ENCODE data around the gene SLC5A1.

GRCh38 chr22:32083000-32083399 is 39.9 kb downstream of the SLC5A1 start:
- no peak for TF ChIP-seq POLR2A (IDR thresholded peaks at IDR 0.05)
- TF ChIP-seq CTCF (IDR thresholded peaks at IDR 0.05): no peak

All from uterus (tissue), 2 donors.